MM.1S (cell line): Measurements from ENCODE around the gene CKS2.
A peak's percentile ranks its signal among the peaks of the same experiment; 100 is the strongest.
"Not testable (repeated sequence)": the region's sequence is repeated elsewhere in the genome, so short reads cannot be mapped to it uniquely, and the experiment has no call there.

Source experiments
- DNase-seq: peaks from one replicate; pipeline ENCODE4 v3.0.0-alpha.2; 2015
- H2AFZ ChIP-seq: fragments of 300-600 bp; sonication (generic); 2 replicates; pipeline ENCODE4 v1.6.0; 2016; ENCODE audit warnings: antibody characterized with exemption, low read length
- H3F3A ChIP-seq: fragments of 300-600 bp; sonication (generic); 2 replicates; pipeline ENCODE4 v1.6.1; 2016; ENCODE audit warnings: mild to moderate bottlenecking, antibody characterized with exemption, low read length, moderate library complexity, mixed read lengths; ENCODE audit not compliant: insufficient read depth
- H3K27ac ChIP-seq: fragments of 300-600 bp; sonication (generic); 2 replicates; pipeline ENCODE4 v1.5.1; 2016; ENCODE audit warnings: mild to moderate bottlenecking, low read length
- H3K27me3 ChIP-seq: fragments of 300-600 bp; sonication (generic); replicated peaks from 2 replicates; pipeline ENCODE4 v1.6.0; 2016; ENCODE audit warnings: low read length; ENCODE audit not compliant: insufficient read depth
- H3K36me3 ChIP-seq: fragments of 300-600 bp; sonication (generic); replicated peaks from 2 replicates; pipeline ENCODE4 v1.6.1; 2016; ENCODE audit warnings: mild to moderate bottlenecking, low read length, mixed read lengths; ENCODE audit not compliant: insufficient read depth
- H3K4me1 ChIP-seq: fragments of 300-600 bp; sonication (generic); 2 replicates; pipeline ENCODE4 v1.6.1; 2016; ENCODE audit warnings: low read length, mixed read lengths
- H3K4me2 ChIP-seq: fragments of 300-600 bp; sonication (generic); 2 replicates; pipeline ENCODE4 v1.6.0; 2016; ENCODE audit warnings: low read depth, low read length
- H3K4me3 ChIP-seq: fragments of 300-600 bp; sonication (generic); 2 replicates; pipeline ENCODE4 v1.5.1; 2016; ENCODE audit warnings: low read length, mixed read lengths
- H3K79me2 ChIP-seq: fragments of 300-600 bp; sonication (generic); 2 replicates; pipeline ENCODE4 v1.6.1; 2016; ENCODE audit warnings: mixed run types, low read length, mixed read lengths
- H3K9ac ChIP-seq: fragments of 300-600 bp; sonication (generic); 2 replicates; pipeline ENCODE4 v1.6.1; 2016; ENCODE audit warnings: low read length, mixed read lengths
- H3K9me2 ChIP-seq: fragments of 300-600 bp; sonication (generic); replicated peaks from 2 replicates; pipeline ENCODE4 v1.6.1; 2016; ENCODE audit warnings: mild to moderate bottlenecking, low read length, mixed read lengths; ENCODE audit not compliant: insufficient read depth
- H3K9me3 ChIP-seq: fragments of 300-600 bp; sonication (generic); replicated peaks from 2 replicates; pipeline ENCODE4 v1.6.1; 2016; ENCODE audit warnings: mild to moderate bottlenecking, low read length, mixed read lengths; ENCODE audit not compliant: insufficient read depth
- H4K20me1 ChIP-seq: fragments of 300-600 bp; sonication (generic); 2 replicates; pipeline ENCODE4 v1.6.1; 2016; ENCODE audit warnings: mild to moderate bottlenecking, low read length, moderate library complexity, mixed read lengths; ENCODE audit not compliant: insufficient read depth
- CTCF ChIP-seq: fragments of 300-600 bp; sonication (generic); IDR thresholded peaks from 2 replicates; pipeline ENCODE4 v1.5.1; 2016; ENCODE audit warnings: antibody characterized with exemption, low read length, mixed read lengths
- EZH2 ChIP-seq: fragments of 300-600 bp; sonication (generic); optimal IDR thresholded peaks from 2 replicates; pipeline ENCODE3; 2017; ENCODE audit warnings: low read depth, mild to moderate bottlenecking, antibody characterized with exemption, low read length, mixed read lengths
- EZH2phosphoT487 ChIP-seq: fragments of 300-600 bp; sonication (generic); IDR thresholded peaks from 2 replicates; pipeline ENCODE4 v1.6.1; 2018; ENCODE audit warnings: antibody characterized with exemption, low read length

CKS2 gene

DNA sequence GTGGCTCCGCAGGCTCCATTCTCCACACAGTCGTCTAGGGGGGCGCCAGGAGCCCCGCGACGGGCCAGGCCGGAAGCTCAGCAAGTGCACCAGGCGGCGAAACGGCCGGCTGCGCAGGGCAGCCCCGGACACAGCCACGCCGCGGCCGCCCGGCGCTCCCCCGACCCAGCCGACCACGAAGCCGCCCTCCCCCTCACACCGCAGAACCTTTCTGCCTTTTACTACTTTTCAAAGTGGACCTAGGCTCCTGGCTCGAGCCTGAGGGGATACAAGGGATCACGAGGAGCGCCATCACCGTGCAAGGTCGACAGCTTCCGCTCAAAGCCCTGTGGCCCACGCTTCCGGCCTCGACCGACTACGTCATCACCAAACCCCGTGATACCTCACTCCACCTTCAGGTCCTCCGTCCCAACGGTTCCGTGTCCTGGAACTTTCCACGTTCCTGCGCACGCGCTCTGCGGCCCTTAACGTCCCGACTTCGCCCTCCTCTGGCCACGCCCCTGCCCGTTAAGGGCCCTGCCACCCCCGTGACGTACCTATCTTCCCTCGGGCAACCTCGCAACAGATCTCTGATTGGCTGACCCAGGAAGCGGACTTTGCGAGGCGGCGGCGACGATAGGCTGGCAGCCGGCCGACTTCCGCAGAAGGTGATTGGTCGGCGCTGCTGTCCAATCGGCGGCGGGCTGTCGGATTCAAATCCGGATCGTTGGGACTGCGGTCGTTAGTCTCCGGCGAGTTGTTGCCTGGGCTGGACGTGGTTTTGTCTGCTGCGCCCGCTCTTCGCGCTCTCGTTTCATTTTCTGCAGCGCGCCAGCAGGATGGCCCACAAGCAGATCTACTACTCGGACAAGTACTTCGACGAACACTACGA is at the start of gene CKS2:
TSS of gene CKS2 (plus strand) at position 721 of the 871 bp plus-strand sequence. CDS start at position 819, 98 bp downstream.
- peak within 1 kb of the TSS; percentile 94 for H3K27ac ChIP-seq
- DNase-seq = peak; percentile 100
- peak within 1 kb of the TSS; percentile 94 for H3K4me3 ChIP-seq
- no peaks in the 10 kb centered on the region for H3K9me3 ChIP-seq
- peak within 1 kb of the TSS; percentile 63 for H2AFZ ChIP-seq
- peaks cover 5% of the 10 kb centered on the region; the same call in 1 of the 2 replicates for H3K36me3 ChIP-seq
- no peaks in the 10 kb centered on the region for H3K27me3 ChIP-seq
- H3F3A ChIP-seq = peaks cover 27% of the 10 kb centered on the region
- no peak for TF ChIP-seq EZH2
- TF ChIP-seq CTCF = no peak
- peak within 1 kb of the TSS; percentile 93 for H3K4me2 ChIP-seq
- no peaks in the 10 kb centered on the region for H3K9me2 ChIP-seq
- peaks cover 56% of the 10 kb centered on the region for H3K79me2 ChIP-seq
- H3K9ac ChIP-seq = peak within 1 kb of the TSS; percentile 97
- peaks cover 13% of the 10 kb centered on the region; the same call in 1 of the 2 replicates for H4K20me1 ChIP-seq
- H3K4me1 ChIP-seq = peaks cover 26% of the 10 kb centered on the region

GRCh38 chr9:89273528-89274279 is 37.3 kb upstream of the CKS2 start:
- no peaks in the 10 kb centered on the region for H3K36me3 ChIP-seq
- H3K79me2 ChIP-seq = no peaks in the 10 kb centered on the region
- H3K4me1 ChIP-seq = peaks cover 5% of the 10 kb centered on the region; the same call in 1 of the 2 replicates
- no peak overlapping the region for H3K4me2 ChIP-seq
- no peak for DNase-seq
- H3K9ac ChIP-seq = no peak overlapping the region
- no peak overlapping the region for H3K4me3 ChIP-seq
- H3K9me3 ChIP-seq = no peaks in the 10 kb centered on the region
- no peak overlapping the region for H2AFZ ChIP-seq
- no peaks in the 10 kb centered on the region for H4K20me1 ChIP-seq
- H3K9me2 ChIP-seq = no peaks in the 10 kb centered on the region
- H3K27ac ChIP-seq = no peak overlapping the region
- TF ChIP-seq EZH2phosphoT487 = no peak
- TF ChIP-seq EZH2 = no peak
- no peak for TF ChIP-seq CTCF
- H3F3A ChIP-seq = 0 out of 2 replicates have a peak, but pooled peaks cover 7% of the 10 kb centered on the region
- H3K27me3 ChIP-seq = no peaks in the 10 kb centered on the region; the same call in 1 of the 2 replicates

GRCh38 chr9:89274838-89275237 is 36.2 kb upstream of the CKS2 start:
- Histone ChIP-seq H3K4me3 (no peak overlapping the region), H3K9me2 (no peaks in the 10 kb centered on the region), H3K79me2 (no peaks in the 10 kb centered on the region), H3K9me3 (no peaks in the 10 kb centered on the region), H3K36me3 (no peaks in the 10 kb centered on the region), H3K4me2 (no peak overlapping the region), H3F3A (0 out of 2 replicates have a peak, but pooled peaks cover 7% of the 10 kb centered on the region), H3K4me1 (peaks cover 9% of the 10 kb centered on the region), H3K27ac (no peak overlapping the region), H4K20me1 (no peaks in the 10 kb centered on the region), H3K27me3 (no peaks in the 10 kb centered on the region; the same call in 1 of the 2 replicates), H3K9ac (no peak overlapping the region), H2AFZ (no peak overlapping the region)
- TF ChIP-seq CTCF = no peak
- TF ChIP-seq EZH2phosphoT487 = no peak
- TF ChIP-seq EZH2 = no peak
- no peak for DNase-seq

- H4K20me1 ChIP-seq, H3K4me1 ChIP-seq, H3K79me2 ChIP-seq, H3K4me2 ChIP-seq, H2AFZ ChIP-seq, H3K9ac ChIP-seq, H3K4me3 ChIP-seq, H3K9me2 ChIP-seq, H3K36me3 ChIP-seq, H3F3A ChIP-seq, H3K27ac ChIP-seq, H3K27me3 ChIP-seq, H3K9me3 ChIP-seq, DNase-seq: not testable (repeated sequence)
These were observed 35.0 kb upstream of the CKS2 start for GRCh38 chr9:89276040-89276439.
